HCT116 (cell line): ENCODE measurements around the gene H2AZ1. TPM values are rescaled to one million over a fixed set of nuclear protein-coding genes. Genes with fewer than 3 reads are reported as not detected.

ENCODE experiments used
- ATAC-seq: fragments of 200-7000 bp; cut with Tn5 transposase; 2 replicates; pipeline ENCODE4 v1.9.1; 2020; ENCODE audit warnings: mild to moderate bottlenecking, moderate library complexity
- BruUV-seq: library from RNA; stranded (reverse); fragments of 400-500 nt; replicated peaks from 2 replicates; lab custom pipeline; 2021; lab: Mats Ljungman, UMichigan
- CTCF ChIA-PET: fragments of 300-600 bp; sonication (Branson Sonifier 250); formaldehyde crosslinking; loops from one replicate; lab custom pipeline; 2021; ENCODE audit warnings: antibody characterized with exemption; lab: Charles Lee
- POLR2A ChIA-PET: fragments of 300-600, 350-600 bp; sonication (Branson Sonifier 250); formaldehyde crosslinking; loops from one replicate; lab custom pipeline; 2021; ENCODE audit warnings: antibody characterized with exemption; lab: Charles Lee
- RAD21 ChIA-PET, 2 experiments: fragments of 300-600 bp; sonication (Branson Sonifier 250); formaldehyde crosslinking; loops; one replicate each; lab custom pipeline; 2023; ENCODE audit warnings: low total read pairs in 2 of 2; ENCODE audit not compliant: uncharacterized antibody in 2 of 2, unreplicated experiment in 2 of 2, low non-redundant PET in 1 of 2; lab: Charles Lee
- DNase-seq: peaks from one replicate; pipeline ENCODE4 v3.0.0-alpha.2; 2010; ENCODE audit warnings: low read depth, low spot score
- H2AFZ ChIP-seq: fragments of 200-600 bp; shearing (Covaris generic), sonication (generic); 2 replicates; pipeline ENCODE4 v1.6.1; 2017; ENCODE audit warnings: low read depth, mixed run types, mixed read lengths, antibody characterized with exemption, low read length; ENCODE audit not compliant: poor library complexity, severe bottlenecking
- H3K27ac ChIP-seq: 2 replicates; pipeline ENCODE4 v1.5.1; 2012; ENCODE audit warnings: low read depth, low read length
- H3K27me3 ChIP-seq: fragments of 200-600 bp; sonication (generic); 2 replicates; pipeline ENCODE4 v1.6.1; 2016; ENCODE audit warnings: mixed run types, low read length, mixed read lengths; ENCODE audit not compliant: insufficient read depth
- H3K36me3 ChIP-seq, 2 experiments: fragments of 200-500 bp in 1 of 2; fragments of 200-600 bp in 1 of 2; sonication (Bioruptor generic) in 1 of 2; sonication (generic) in 1 of 2; 2 replicates each; pipeline versions ENCODE4 v1.5.1 to v1.6.1; 2014 to 2016; ENCODE audit warnings: low read length in 2 of 2, inconsistent platforms in 1 of 2, mixed read lengths in 1 of 2, mixed run types in 1 of 2; ENCODE audit not compliant: insufficient read depth in 2 of 2, control insufficient read depth in 1 of 2
- H3K4me1 ChIP-seq, 2 experiments: fragments of 200-600 bp in 1 of 2; sonication (generic) in 1 of 2; 2 replicates each; pipeline versions ENCODE4 v1.5.1 to v1.6.1; 2012 to 2017; ENCODE audit warnings: low read length in 2 of 2, inconsistent platforms in 1 of 2, mild to moderate bottlenecking in 1 of 2, mixed read lengths in 1 of 2, mixed run types in 1 of 2, moderate library complexity in 1 of 2; ENCODE audit not compliant: insufficient read depth in 2 of 2, control insufficient read depth in 1 of 2
- H3K4me2 ChIP-seq: fragments of 200-600 bp; sonication (generic); 2 replicates; pipeline ENCODE4 v1.6.1; 2017; ENCODE audit warnings: mixed run types, low read length, mixed read lengths
- H3K4me3 ChIP-seq, 2 experiments: fragments of 200-600 bp in 1 of 2; sonication (generic) in 1 of 2; replicated peaks in 1 of 2; 2 replicates each; pipeline ENCODE4 v1.5.1; 2011 to 2016; ENCODE audit warnings: low read length in 2 of 2, control low read depth in 1 of 2, low read depth in 1 of 2, mild to moderate bottlenecking in 1 of 2, mixed read lengths in 1 of 2, mixed run types in 1 of 2
- H3K79me2 ChIP-seq: fragments of 200-600 bp; sonication (generic); 2 replicates; pipeline ENCODE4 v1.6.1; 2017; ENCODE audit warnings: mild to moderate bottlenecking, mixed run types, low read length, moderate library complexity, mixed read lengths; ENCODE audit not compliant: insufficient read depth
- H3K9ac ChIP-seq: fragments of 200-600 bp; sonication (generic); 2 replicates; pipeline ENCODE4 v1.6.1; 2016; ENCODE audit warnings: low read length, mixed read lengths
- H3K9me2 ChIP-seq: fragments of 200-600 bp; sonication (generic), shearing (Covaris generic); 2 replicates; pipeline ENCODE4 v1.6.1; 2017; ENCODE audit warnings: mixed run types, mild to moderate bottlenecking, moderate library complexity; ENCODE audit not compliant: insufficient read depth
- H3K9me3 ChIP-seq, 2 experiments: fragments of 200-500 bp in 1 of 2; fragments of 200-600 bp in 1 of 2; sonication (Bioruptor generic) in 1 of 2; sonication (generic) in 1 of 2; 2 replicates each; pipeline ENCODE4 v1.6.1; 2014 to 2017; ENCODE audit warnings: low read length in 2 of 2, mixed read lengths in 2 of 2, inconsistent platforms in 1 of 2, low read depth in 1 of 2, mild to moderate bottlenecking in 1 of 2, mixed run types in 1 of 2, moderate library complexity in 1 of 2; ENCODE audit not compliant: control insufficient read depth in 1 of 2, insufficient read depth in 1 of 2
- H4K20me1 ChIP-seq: fragments of 200-600 bp; sonication (generic), shearing (Covaris generic); 2 replicates; pipeline ENCODE4 v1.6.1; 2017; ENCODE audit warnings: mixed run types, mild to moderate bottlenecking, moderate library complexity; ENCODE audit not compliant: insufficient read depth
- CBX3 ChIP-seq: IDR thresholded peaks from 2 replicates; pipeline ENCODE4 v1.6.1; 2012; ENCODE audit warnings: low read depth
- ELF1 ChIP-seq: IDR thresholded peaks from 2 replicates; pipeline ENCODE4 v1.6.1; 2012; ENCODE audit warnings: low read depth, borderline replicate concordance
- EZH2phosphoT487 ChIP-seq: fragments of 200-600 bp; IDR thresholded peaks from 2 replicates; pipeline ENCODE4 v1.6.1; 2018; ENCODE audit warnings: antibody characterized with exemption, borderline replicate concordance
- JUND ChIP-seq: IDR thresholded peaks from 2 replicates; pipeline ENCODE4 v1.6.1; 2012
- MAX ChIP-seq: IDR thresholded peaks from 2 replicates; pipeline ENCODE4 v1.6.1; 2012
- POLR2A ChIP-seq: IDR thresholded peaks from 2 replicates; pipeline ENCODE4 v1.7.0; 2011; ENCODE audit warnings: borderline replicate concordance; ENCODE audit not compliant: insufficient read depth, insufficient read length; ENCODE audit errors: extremely low read depth
- REST ChIP-seq: IDR thresholded peaks from 2 replicates; pipeline ENCODE4 v1.6.1; 2012; ENCODE audit warnings: low read depth
- SRF ChIP-seq: IDR thresholded peaks from 2 replicates; pipeline ENCODE4 v1.6.1; 2012; ENCODE audit warnings: low read depth
- TCF7L2 ChIP-seq: IDR thresholded peaks from 2 replicates; pipeline ENCODE4 v1.7.0; 2011; ENCODE audit warnings: borderline replicate concordance, inconsistent platforms; ENCODE audit not compliant: insufficient read depth, insufficient read length; ENCODE audit errors: extremely low read depth
- intact Hi-C: fragments of 100-400 bp; cut with micrococcal nuclease; formaldehyde crosslinking; loops from 2 replicates; pipeline ENCODE4 v1.10.0; 2022
- total RNA-seq: library from RNA; stranded (reverse); gene quantifications from one replicate; pipeline ENCODE4 v1.2.1, GENCODE V29; 2021; ENCODE audit not compliant: unreplicated experiment

The H2AZ1 gene
- total RNA-seq, 1 experiment from 2014 or later = 839 TPM

- TF ChIP-seq REST = no peak
Observed at GRCh38 chr4:99934891-99935290, 15.2 kb downstream of the H2AZ1 start (continued).

- Histone ChIP-seq H3K36me3 (peaks cover 0 to 3% of the 10 kb centered on the region in 2 experiments; a peak in 2 of 4 replicates), H2AFZ (no peak overlapping the region), H3K79me2 (peaks cover 79% of the 10 kb centered on the region), H4K20me1 (0 out of 2 replicates have a peak, but pooled peaks cover 8% of the 10 kb centered on the region), H3K9me3 (no peaks in the 10 kb centered on the region), H3K27me3 (no peaks in the 10 kb centered on the region), H3K4me3 (no peak overlapping the region), H3K9me2 (no peaks in the 10 kb centered on the region; the same call in 1 of the 2 replicates), H3K27ac (no peak overlapping the region), H3K4me2 (no peak overlapping the region), H3K4me1 (no peaks in the 10 kb centered on the region), H3K9ac (no peak overlapping the region)
- no TSS peak for BruUV-seq
- ChIA-PET POLR2A (interaction anchor here (1.0 kb wide), 1 partner anchor 13 kb away, joined by 3 read pairs; no protein-coding TSS in a partner anchor), CTCF (no interaction called here), RAD21 (no interaction called here)
- DNase-seq = no peak
- TF ChIP-seq CBX3 = no peak
- TF ChIP-seq JUND = no peak
- TF ChIP-seq TCF7L2 = no peak
- TF ChIP-seq SRF = no peak
- no peak for TF ChIP-seq ELF1
- TF ChIP-seq MAX = no peak
- TF ChIP-seq POLR2A = no peak
- TF ChIP-seq EZH2phosphoT487 = no peak
- intact Hi-C loops = no loop called here
- ATAC-seq = no peak
Observed at GRCh38 chr4:99927566-99927965, 22.5 kb downstream of the H2AZ1 start.
